Kidney epithelial cell (primary cell): Measurements from ENCODE around the gene CATSPER3. TPM values are rescaled to one million over a fixed set of nuclear protein-coding genes. Genes with fewer than 3 reads are reported as not detected.

Experiments used
- DNase-seq: peaks from one replicate; pipeline ENCODE4 v3.0.0-alpha.2; 2010; ENCODE audit warnings: low read depth
- H3K27me3 ChIP-seq: 2 replicates; pipeline ENCODE4 v1.6.0; 2011; ENCODE audit warnings: low read length; ENCODE audit not compliant: control insufficient read depth, insufficient read depth
- H3K36me3 ChIP-seq: 2 replicates; pipeline ENCODE4 v1.5.1; 2011; ENCODE audit warnings: low read length; ENCODE audit not compliant: control insufficient read depth, insufficient read depth
- H3K4me3 ChIP-seq: 2 replicates; pipeline ENCODE4 v1.5.1; 2011; ENCODE audit warnings: low read depth, mild to moderate bottlenecking, control low read depth, low read length
- CTCF ChIP-seq: IDR thresholded peaks from 2 replicates; pipeline ENCODE4 v1.5.1; 2011; ENCODE audit warnings: mild to moderate bottlenecking, moderate library complexity, low read length, control low read depth, inconsistent platforms; ENCODE audit not compliant: insufficient read depth, poor library complexity, severe bottlenecking
- total RNA-seq: library from RNA; depleted of rRNA; stranded (reverse); fragments of >200 nt; gene quantifications from 2 replicates; pipeline ENCODE4 v1.2.3, GENCODE V29; 2015

The CATSPER3 gene
- total RNA-seq, 1 donor from 2014 or later = 0.13 TPM

GRCh38 chr5:135004376-135004775 lies 36.7 kb downstream of the CATSPER3 start:
- TF ChIP-seq CTCF = no peak
- H3K27me3 ChIP-seq = no peaks in the 10 kb centered on the region
- H3K4me3 ChIP-seq = no peak overlapping the region
- no peak for DNase-seq
- no peaks in the 10 kb centered on the region for H3K36me3 ChIP-seq

GRCh38 chr5:135005076-135005475 lies 37.4 kb downstream of the CATSPER3 start:
- no peak overlapping the region for H3K4me3 ChIP-seq
- DNase-seq = no peak
- H3K27me3 ChIP-seq = no peaks in the 10 kb centered on the region
- H3K36me3 ChIP-seq = no peaks in the 10 kb centered on the region
- no peak for TF ChIP-seq CTCF

GRCh38 chr5:135007305-135007704 lies 39.6 kb downstream of the CATSPER3 start:
- TF ChIP-seq CTCF = no peak
- Histone ChIP-seq H3K27me3 (no peaks in the 10 kb centered on the region), H3K4me3 (no peak overlapping the region), H3K36me3 (no peaks in the 10 kb centered on the region)
- no peak for DNase-seq

GRCh38 chr5:135007749-135008363 lies 40.1 kb downstream of the CATSPER3 start:
- H3K36me3 ChIP-seq = no peaks in the 10 kb centered on the region
- H3K4me3 ChIP-seq = no peak overlapping the region
- no peaks in the 10 kb centered on the region for H3K27me3 ChIP-seq
- no peak for TF ChIP-seq CTCF
- DNase-seq = no peak

- DNase-seq = no peak
- no peaks in the 10 kb centered on the region for H3K36me3 ChIP-seq
- no peak overlapping the region for H3K4me3 ChIP-seq
- H3K27me3 ChIP-seq = no peaks in the 10 kb centered on the region
- no peak for TF ChIP-seq CTCF
Measured at GRCh38 chr5:135008556-135008955, 40.8 kb downstream of the CATSPER3 start.
